Activated T-cell treated with anti-CD3 and anti-CD28 coated beads for 4 hours (primary cell): ENCODE results near the gene ELMO1.

ENCODE experiments used
- DNase-seq: peaks from one replicate; pipeline ENCODE4 v3.0.0-alpha.2; 2020

Gene ELMO1

GRCh38 chr7:37342176-37342687 lies 106.4 kb downstream of the ELMO1 start:
- DNase-seq: no peak

DNA sequence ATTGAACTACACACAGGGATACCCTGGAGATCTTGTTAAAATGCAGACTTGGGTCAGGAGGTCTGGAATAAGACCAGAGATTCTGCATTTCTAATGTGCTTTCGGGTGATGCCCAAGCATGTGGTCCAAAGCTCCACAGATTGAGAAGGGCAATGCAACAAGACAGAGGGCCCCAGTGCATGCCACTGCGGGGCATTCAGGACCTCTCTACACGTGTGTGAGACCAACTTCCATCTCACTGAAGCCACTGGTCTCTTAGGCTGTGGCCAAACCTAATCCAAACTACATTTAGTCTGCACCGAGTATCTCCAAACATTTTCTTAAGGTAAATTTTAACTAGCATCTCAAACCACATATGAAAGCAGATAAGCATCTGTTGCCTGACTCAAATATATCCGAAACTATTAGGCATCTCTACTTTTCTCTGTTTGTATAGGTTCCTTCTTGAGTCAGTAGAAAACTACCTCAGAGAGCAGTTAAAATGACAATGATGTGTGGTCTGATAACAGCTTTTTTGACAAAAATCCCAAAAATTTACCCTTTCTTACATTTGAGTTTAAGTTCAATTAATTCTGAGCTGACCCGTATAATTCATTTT lies 107.5 kb downstream of the ELMO1 start:
- no peak for DNase-seq

DNA sequence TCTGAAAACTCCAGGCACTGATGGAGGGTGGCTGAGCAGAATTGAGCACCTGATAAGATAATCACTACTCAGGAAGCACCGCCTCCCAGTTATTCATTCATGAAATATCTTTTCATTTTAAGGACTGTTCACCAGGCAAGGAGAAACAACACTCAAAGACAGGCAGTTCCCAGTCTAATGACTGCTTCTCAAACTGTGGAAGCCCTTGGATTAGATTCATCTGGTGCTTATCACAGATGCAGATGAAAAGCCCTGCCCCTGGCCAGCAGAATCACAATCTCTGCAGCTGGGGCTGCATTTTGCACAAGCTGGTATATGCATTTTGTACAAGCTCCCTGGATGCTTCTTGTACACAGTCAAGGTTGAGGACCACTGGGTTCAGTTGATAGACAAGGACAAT lies 109.7 kb downstream of the ELMO1 start:
- DNase-seq: no peak

- DNase-seq: no peak
These were observed 111.1 kb downstream of the ELMO1 start for GRCh38 chr7:37337522-37337921.

DNA sequence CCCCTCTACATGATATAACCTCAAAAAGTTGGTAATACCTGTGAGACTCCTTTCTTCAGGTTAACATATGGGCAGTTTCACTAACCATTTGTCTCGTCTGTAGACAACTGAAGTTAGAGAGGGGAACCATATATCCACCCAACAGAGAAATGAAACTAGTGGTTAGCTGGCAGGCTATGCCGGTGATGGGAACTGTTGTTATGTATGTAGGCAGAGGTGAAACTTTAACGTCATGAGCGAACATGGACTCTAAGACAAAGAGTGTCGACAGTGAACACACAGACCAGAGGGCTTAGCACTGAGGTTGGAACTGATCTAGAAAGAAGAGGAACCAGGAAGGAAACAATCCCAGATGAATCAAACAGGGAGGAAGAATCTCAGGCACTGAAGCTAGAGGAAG lies 112.4 kb downstream of the ELMO1 start:
- no peak for DNase-seq

DNA sequence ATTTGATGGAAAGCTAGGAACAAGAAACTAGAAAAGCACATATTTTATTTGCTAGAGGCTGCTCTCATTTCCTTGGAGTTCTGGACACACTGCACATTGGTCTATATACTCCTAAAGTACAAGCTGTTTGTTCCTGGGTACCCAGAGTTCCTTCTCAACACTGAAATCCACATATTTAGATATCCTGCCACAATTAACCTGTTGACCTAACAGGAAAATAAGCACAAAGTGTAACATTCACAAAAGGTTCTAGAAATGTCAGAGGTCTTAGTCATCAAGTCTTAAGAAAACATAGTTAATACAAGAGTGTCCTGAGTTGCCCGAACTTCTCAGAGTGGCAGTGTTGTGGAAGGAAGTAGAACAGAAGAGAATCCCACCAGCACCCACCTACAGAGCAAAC lies 115.6 kb downstream of the ELMO1 start:
- no peak for DNase-seq

- no peak for DNase-seq
These were observed 116.2 kb downstream of the ELMO1 start for GRCh38 chr7:37332243-37333016.

DNA sequence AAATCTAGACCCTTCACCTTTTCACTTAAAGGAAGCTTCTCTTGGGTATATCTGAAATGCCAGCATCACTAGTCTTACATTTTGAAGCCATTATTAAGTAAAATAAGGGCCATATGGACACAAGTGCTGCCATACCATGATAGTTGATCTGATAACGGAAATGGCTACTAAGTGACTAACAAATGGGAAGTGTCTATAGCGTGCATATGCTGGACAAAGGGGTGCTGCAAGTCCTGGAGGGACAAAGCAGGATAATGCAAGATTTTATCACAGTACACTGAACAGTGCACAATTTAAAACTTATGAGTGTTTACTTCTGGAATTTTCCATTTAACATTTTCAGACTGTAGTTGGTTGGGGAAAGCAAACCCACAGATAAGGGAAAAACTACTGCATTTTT lies 117.9 kb downstream of the ELMO1 start:
- no peak for DNase-seq

DNA sequence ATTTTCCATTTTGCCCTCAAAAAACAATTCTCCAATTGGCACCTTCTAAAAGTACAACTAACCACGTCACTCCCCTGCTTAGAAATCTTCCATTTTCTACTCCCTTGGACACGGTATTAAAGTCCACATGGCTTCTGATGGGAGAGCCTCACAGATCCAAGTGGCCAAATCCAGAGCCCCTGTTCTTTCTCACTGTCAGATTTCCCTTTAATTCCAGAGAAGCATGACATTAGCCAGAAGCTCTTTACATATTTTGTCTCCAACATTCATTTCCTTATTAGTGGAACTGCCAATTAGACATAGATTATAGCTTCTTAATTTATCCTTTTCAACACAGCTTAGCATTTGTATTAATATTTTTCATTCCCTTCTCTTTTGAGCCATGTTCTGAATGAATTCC lies 118.7 kb downstream of the ELMO1 start:
- DNase-seq: no peak

- no peak for DNase-seq
These were observed 121.4 kb downstream of the ELMO1 start for GRCh38 chr7:37327288-37327687.

DNA sequence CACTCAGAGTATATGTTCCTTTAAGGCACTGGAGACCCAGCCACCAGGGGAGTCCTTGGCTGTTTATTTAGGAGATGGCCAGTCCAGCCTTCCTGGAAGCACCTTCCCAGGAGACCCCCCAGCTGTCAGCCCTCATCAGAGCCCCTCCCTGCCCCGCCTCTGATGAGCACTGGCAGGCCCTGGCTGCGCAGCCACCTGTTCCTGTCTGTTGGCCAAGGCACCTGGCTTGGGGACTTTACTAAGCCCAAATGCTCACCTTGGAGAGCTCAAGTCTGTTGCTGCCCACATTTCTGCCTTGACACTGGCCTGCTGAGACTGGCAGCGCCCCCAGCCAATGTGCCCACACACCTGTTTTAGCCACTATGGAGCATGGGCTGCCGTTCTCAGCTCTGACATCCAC lies 124.7 kb downstream of the ELMO1 start:
- DNase-seq: no peak

DNA sequence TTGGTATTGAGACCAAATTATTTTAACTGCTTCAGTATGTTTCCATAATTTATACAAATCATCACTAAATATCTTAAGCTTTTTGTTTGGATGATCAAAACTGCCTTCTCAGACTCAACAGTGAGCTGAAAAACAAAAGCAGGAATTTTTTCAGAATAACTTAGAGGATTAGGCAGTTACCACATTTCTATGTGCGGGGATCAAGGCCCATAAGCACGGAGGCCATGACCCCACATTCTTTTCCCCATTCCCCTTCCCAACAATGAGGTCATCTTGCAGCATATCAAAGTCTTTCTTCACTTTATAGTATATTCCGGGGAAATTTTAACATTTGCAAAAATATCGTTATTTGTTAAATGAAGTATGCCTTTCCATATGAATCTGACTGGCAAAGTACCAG lies 125.8 kb downstream of the ELMO1 start:
- no peak for DNase-seq

DNA sequence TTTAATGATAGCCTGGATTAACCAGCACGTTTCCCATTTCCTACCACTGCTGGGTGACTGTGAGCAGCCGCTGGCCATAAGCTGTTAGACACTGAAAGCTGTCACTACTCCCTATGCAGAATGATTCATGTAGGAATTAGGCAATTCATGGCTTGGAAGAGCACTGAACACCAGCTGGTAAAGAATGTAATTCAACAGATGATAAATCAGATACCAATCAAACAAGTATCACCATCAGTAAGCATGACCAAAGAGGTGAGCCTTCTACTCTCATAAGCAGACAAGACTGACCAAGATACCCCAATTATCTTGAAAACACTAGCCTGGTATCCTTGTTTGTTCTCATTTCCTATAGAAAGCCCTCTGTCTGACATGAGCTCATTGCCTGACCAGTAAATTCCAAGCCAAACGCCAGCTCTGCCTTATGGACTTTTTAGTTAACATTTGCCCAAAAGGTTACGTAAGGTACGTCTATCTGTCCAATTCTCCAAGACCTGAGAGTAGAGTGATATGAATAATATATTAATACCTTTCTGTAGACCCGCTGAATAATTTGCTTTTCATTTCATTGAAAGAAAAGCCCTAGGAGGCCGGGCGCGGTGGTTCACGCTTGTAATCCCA lies 127.7 kb downstream of the ELMO1 start:
- no peak for DNase-seq

DNA sequence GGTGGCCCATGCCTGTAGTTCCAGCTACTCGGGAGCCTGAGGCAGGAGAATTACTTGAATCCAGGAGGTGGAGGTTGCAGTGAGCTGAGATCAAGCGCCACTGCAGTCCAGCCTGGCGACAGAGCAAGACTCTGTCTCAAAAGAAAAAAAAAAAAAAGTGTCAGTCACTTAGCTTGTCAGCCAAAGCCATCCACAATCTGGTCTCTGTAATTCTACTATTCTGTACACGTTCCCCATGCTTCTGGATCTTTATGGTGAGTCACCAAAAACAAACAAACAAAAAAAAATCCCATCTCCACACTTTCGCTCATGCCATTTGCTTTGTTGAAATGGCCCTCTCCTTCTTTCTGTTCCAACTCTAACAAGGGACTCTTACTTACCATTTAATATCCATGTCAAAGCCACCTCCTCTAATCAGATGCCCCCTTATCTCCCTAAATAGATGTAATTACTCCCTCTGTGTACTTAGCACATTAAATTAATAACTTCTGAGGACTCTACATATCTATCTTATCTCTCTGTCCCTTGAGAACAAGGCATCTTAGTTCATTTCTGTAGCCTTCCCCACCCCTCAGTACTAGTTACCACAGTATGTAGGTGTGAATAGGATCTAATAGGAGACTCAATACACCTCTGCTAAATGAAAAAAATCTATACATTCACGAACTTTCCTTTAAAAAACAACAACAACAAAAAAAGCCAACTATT lies 128.4 kb downstream of the ELMO1 start:
- DNase-seq: no peak

GRCh38 chr7:37318541-37318940 lies 130.1 kb downstream of the ELMO1 start:
- DNase-seq: peak; percentile 14

- DNase-seq: no peak
These were observed 132.6 kb downstream of the ELMO1 start for GRCh38 chr7:37315772-37316715.

GRCh38 chr7:37312608-37313007 lies 136.1 kb downstream of the ELMO1 start:
- DNase-seq: no peak

DNA sequence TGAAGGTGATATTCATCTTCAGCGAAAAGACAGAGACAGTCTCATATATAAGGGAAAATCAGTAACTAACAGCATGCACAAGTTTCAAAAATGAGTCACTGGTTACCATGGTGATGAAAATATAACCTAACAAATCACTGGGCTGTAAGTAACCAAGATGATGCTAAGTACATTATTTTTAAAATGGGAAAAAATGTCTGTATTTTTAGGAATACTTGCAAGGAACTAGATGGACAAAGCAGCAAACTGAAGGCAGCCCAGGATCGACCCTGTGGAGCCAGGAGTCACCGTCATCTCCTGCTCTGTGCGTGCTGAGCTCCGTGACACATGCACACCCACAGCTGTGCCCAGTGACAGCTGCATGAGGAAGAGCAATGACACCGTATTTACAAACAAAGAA lies 137.3 kb downstream of the ELMO1 start:
- DNase-seq: peak; percentile 19

DNA sequence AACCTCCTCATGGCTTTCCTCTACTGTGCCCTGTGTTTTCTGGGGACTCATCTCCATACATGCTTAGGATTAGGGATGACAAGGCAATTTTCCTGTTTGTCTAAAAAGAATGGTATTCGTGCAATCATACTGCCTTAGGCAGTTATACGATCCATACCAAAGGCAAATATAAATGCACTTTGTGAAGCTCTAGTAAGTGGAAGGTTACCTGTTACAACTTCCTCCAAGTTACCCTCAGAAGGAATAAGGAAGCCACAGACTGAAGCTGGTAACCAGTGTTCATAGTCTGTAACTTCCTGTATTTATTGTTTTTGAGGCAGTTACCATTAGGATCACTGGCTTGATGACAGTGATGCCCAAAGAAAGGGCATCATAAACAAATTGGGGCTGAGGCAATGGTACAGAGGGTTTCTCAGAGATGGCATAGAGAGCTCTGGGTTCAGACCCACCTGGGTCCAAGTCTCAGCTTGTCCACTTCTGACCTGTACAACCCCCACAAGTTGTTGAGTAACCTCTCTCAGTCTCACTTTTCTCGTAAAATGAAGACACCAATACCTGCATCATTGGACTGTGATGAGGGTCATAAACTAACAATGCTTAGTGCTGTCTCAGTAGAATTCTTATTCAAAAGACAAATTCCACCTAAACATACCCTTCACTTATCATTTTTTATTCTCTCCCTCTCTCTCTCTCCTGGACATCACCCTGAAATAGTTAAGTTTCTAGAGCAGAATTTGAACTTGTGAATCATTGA lies 138.2 kb downstream of the ELMO1 start:
- DNase-seq: no peak

DNA sequence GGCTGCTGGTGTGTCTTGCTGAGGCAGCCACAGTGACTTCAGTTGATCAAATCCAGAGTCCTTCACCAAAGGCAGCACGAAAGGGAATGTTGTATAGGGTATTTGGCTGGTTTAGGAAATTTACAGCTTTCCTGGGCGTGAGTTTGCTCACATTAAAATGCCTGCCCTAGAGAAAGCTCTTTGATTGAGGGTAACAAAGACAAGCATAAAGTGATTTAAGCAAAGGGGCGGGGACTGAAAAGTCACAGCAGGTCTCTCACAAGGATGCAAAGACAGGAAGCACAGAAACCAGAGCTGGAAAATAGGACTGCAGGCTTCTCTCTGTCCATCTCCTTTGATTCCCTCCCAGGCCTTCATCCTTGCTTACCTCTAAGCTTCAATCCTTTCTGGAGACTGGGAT lies 139.2 kb downstream of the ELMO1 start:
- DNase-seq: no peak

DNA sequence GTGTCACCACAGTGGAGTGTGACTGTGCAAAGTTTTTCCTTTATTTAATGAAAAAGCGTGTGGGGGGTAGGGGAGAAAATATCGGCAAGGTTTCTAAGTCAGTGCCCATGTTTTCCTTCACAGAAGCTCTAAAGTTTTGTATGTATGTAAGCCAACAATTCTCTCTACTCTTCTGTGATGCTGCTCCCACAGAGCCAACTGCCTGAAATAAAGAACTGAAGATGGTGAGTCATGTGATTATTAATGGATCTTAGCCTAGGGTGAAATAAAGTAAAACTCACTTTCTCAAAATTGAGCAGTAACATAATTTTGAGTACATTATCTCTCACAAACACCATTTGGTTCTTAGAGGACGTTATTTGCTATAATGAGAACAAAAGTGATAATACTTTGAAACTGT lies 143.7 kb downstream of the ELMO1 start:
- DNase-seq: no peak

DNA sequence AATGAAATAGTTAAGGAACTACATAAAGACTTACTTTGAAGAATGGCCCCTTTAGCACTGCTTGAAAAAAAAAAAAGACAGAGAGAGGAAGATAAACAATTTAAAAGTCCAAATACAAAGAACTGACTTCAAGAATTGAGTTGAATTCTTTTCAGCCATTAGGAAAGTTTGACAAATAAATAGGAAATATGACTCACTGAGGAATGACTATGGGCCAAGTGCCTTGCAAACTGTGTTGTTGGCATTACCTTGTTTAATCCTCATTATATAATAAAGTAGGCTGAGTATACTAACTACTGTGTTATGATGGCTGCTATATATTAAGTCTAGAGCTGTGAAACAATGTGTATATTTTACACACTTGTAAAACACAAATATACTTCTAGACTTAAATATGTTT lies 151.1 kb downstream of the ELMO1 start:
- DNase-seq: no peak
